AG04450 (cell line): ENCODE measurements around the gene RFLNA. TPM values are rescaled to one million over a fixed set of nuclear protein-coding genes. Genes with fewer than 3 reads are reported as not detected.

Experiments used
- CTCF ChIA-PET: fragments of 300-600, 350-600 bp; formaldehyde crosslinking; extraction: SDS; loops from one replicate; lab custom pipeline; 2022; ENCODE audit warnings: antibody characterized with exemption, inconsistent platforms; lab: Charles Lee
- POLR2A ChIA-PET: fragments of 350-600 bp; formaldehyde crosslinking; extraction: SDS; loops from one replicate; lab custom pipeline; 2021; ENCODE audit warnings: antibody characterized with exemption, inconsistent platforms; lab: Yijun Ruan, JAX
- DNase-seq: peaks from one replicate; pipeline ENCODE4 v3.0.0-alpha.2; 2011; ENCODE audit warnings: low read depth, low spot score
- H3K27ac ChIP-seq: one replicate; pipeline ENCODE4 v1.5.1; 2012; ENCODE audit warnings: low read depth, low read length, control low read depth
- H3K27me3 ChIP-seq: one replicate; pipeline ENCODE4 v1.6.0; 2012; ENCODE audit warnings: low read length; ENCODE audit not compliant: control insufficient read depth, insufficient read depth
- H3K4me3 ChIP-seq: 2 replicates; pipeline ENCODE4 v1.5.1; 2011; ENCODE audit warnings: mild to moderate bottlenecking, low read depth, low read length, control low read depth
- H3K9me3 ChIP-seq: 2 replicates; pipeline ENCODE4 v1.5.1; 2012; ENCODE audit warnings: low read length; ENCODE audit not compliant: control insufficient read depth, insufficient read depth
- CTCF ChIP-seq: IDR thresholded peaks from 2 replicates; pipeline ENCODE4 v1.5.1; 2011; ENCODE audit warnings: low read depth, low read length, control low read depth, inconsistent platforms
- polyA plus RNA-seq: library from polyadenylated mRNA; depleted of rRNA; stranded (reverse); fragments of >200 nt; gene quantifications from 2 replicates; pipeline ENCODE4 v1.2.3, GENCODE V29; 2011

RFLNA gene
- polyA plus RNA-seq, 1 experiment = not detected

- CTCF ChIA-PET = no interaction called here
- POLR2A ChIA-PET = no interaction called here
- no peaks in the 10 kb centered on the region; the same call in 1 of the 2 replicates for H3K9me3 ChIP-seq
- no peak for DNase-seq
- no peak overlapping the region for H3K27ac ChIP-seq
- peaks cover 28% of the 10 kb centered on the region for H3K27me3 ChIP-seq
- no peak for TF ChIP-seq CTCF
- no peak overlapping the region for H3K4me3 ChIP-seq
Observed at GRCh38 chr12:124310178-124310577, 15.3 kb downstream of the RFLNA start.

GRCh38 chr12:124310785-124311184 is 15.9 kb downstream of the RFLNA start:
- ChIA-PET POLR2A (no interaction called here), CTCF (no interaction called here)
- no peak overlapping the region for H3K4me3 ChIP-seq
- H3K27me3 ChIP-seq = peaks cover 34% of the 10 kb centered on the region
- no peak overlapping the region for H3K27ac ChIP-seq
- H3K9me3 ChIP-seq = no peaks in the 10 kb centered on the region; the same call in 1 of the 2 replicates
- TF ChIP-seq CTCF = no peak
- no peak for DNase-seq

- no peaks in the 10 kb centered on the region; the same call in 1 of the 2 replicates for H3K9me3 ChIP-seq
- TF ChIP-seq CTCF = no peak
- H3K27ac ChIP-seq = no peak overlapping the region
- POLR2A ChIA-PET = no interaction called here
- no peak for DNase-seq
- no peak overlapping the region for H3K4me3 ChIP-seq
- CTCF ChIA-PET = no interaction called here
- peaks cover 34% of the 10 kb centered on the region for H3K27me3 ChIP-seq
Observed at GRCh38 chr12:124311292-124312109, 16.6 kb downstream of the RFLNA start.

DNA sequence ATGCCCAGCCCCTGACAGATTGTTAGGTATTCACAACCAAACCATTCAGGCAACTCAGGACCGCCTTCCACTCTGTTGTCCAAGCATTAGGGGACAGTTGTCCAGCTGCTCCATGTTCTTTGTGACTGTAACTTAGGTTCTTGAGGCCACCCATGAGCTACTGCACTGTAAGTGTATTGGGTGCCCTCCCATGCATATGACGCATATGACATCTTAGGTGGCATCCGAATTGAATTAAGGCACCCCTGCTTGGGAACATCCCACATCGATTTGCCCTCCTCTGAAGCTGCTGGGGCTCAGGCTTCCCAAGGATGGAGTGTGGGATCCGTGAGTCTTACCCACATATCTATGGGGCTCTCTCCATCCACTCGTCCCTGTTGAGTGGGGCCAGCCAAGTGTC is 17.7 kb downstream of the RFLNA start:
- Histone ChIP-seq H3K27me3 (peaks cover 36% of the 10 kb centered on the region), H3K27ac (no peak overlapping the region), H3K4me3 (no peak overlapping the region), H3K9me3 (no peaks in the 10 kb centered on the region; the same call in 1 of the 2 replicates)
- TF ChIP-seq CTCF = no peak
- ChIA-PET CTCF (no interaction called here), POLR2A (no interaction called here)
- DNase-seq = no peak

DNA sequence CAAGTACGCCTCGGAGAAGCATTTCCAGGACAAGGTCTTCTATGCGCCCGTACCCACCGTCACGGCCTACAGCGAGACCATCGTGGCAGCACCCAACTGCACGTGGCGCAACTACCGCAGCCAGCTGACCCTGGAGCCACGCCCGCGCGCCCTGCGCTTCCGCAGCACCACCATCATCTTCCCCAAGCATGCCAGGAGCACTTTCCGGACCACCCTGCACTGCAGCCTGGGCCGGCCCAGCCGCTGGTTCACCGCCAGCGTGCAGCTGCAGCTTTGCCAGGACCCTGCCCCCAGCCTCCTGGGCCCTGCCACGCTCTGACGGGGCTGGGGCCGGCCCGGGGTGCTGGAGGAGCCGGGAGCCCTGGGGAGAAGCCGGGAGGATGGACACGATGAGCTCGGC is 19.3 kb downstream of the RFLNA start:
- no peak for TF ChIP-seq CTCF
- H3K27ac ChIP-seq = no peak overlapping the region
- POLR2A ChIA-PET = no interaction called here
- peaks cover 39% of the 10 kb centered on the region for H3K27me3 ChIP-seq
- no peaks in the 10 kb centered on the region; the same call in 1 of the 2 replicates for H3K9me3 ChIP-seq
- DNase-seq = no peak
- CTCF ChIA-PET = no interaction called here
- no peak overlapping the region for H3K4me3 ChIP-seq
